ENCODE measurements around the gene PHC2.

The PHC2 gene

DNA sequence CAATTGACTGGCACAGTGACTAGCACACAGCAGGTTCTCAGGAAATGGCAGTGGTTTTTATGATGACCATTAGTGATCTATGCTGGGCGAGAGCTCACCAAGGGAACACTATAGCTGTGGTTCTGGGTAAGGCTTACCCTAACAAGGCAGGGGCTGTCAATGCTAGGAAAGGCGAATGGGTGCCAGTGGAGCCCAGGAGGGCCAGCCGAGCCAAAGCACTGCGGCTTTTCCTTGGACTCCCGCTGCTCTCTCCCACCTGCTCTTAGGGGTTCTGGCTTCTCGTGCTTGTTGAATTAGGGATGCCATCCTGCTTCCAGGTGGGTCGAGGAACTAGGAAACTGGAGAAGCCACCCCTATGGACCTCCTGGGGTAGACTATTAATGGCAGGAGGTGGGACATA, 100.0 kb downstream of the PHC2 start:
- TF ChIP-seq, protein P1, sequence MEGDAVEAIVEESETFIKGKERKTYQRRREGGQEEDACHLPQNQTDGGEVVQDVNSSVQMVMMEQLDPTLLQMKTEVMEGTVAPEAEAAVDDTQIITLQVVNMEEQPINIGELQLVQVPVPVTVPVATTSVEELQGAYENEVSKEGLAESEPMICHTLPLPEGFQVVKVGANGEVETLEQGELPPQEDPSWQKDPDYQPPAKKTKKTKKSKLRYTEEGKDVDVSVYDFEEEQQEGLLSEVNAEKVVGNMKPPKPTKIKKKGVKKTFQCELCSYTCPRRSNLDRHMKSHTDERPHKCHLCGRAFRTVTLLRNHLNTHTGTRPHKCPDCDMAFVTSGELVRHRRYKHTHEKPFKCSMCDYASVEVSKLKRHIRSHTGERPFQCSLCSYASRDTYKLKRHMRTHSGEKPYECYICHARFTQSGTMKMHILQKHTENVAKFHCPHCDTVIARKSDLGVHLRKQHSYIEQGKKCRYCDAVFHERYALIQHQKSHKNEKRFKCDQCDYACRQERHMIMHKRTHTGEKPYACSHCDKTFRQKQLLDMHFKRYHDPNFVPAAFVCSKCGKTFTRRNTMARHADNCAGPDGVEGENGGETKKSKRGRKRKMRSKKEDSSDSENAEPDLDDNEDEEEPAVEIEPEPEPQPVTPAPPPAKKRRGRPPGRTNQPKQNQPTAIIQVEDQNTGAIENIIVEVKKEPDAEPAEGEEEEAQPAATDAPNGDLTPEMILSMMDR (conservative IDR thresholded peaks at IDR 0.05; ENCODE audit: control insufficient read depth, insufficient read depth, low read depth, low read length), result no peak
- no peak for DNase-seq (ENCODE audit: low read depth)
- H3K4me3 ChIP-seq (ENCODE audit: control insufficient read depth, low read depth, low read length), result no peak overlapping the region

DNA sequence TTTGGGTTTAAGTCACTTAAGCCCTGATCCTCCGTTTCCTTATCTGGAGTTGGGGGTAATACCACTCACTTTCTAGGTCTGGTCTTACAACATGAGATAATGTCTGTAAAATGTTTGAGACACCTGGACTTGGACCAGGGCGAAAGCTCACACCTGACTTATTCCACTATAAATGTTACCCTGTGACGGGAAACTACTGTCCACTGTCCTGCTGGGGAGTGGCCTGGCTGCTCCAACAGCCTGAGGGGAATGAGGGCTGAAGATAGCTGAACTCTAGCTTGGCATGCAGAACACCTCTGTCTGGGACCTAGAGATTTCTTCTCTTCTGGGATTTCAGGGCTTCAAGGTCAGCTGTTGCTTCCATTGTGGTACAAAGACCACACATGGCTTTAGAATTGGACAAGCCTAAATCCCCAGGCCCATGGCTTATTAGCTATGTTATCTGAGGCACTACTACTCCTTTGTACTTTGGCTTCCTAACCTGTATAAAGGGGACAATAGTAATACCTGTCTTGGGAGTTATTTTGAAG, 100.5 kb downstream of the PHC2 start:
- TF ChIP-seq, protein P1 (conservative IDR thresholded peaks at IDR 0.05; ENCODE audit: control insufficient read depth, insufficient read depth, low read depth, low read length), result no peak

DNA sequence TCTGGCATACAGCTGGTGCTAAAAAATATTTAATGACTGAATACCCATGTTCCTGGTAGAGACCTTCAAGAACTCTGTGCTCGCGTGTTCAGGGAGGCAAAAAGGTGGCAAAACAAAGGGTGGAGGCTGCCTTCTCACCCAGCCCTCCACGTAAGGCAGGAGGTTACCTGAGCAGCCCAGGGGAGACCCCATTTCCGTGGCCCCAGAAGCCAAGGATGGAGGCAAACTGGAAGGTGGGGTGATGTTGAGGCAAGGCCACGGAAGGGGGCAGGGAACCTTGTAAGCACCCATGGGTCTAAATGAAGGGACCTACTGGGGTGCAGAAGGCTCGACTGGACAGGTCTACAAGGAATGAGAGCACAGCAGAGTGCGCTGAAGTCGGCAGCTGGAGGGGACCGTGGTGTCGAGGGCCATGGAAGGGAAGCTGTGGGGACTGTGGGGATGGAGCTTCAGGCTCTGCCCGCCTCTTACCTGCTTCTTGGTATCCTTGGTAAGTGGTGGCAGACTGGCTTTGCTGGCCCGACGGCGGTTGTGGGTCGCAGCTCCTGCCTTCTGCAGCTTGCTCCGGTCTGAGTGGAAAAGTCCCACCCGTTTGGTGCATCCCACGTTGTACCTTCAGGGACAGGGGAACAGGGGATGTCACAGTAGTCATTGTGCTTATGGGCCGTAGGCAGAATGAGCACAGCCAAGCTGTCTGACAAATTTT, 101.1 kb downstream of the PHC2 start:
- TF ChIP-seq, protein P1 (conservative IDR thresholded peaks at IDR 0.05; ENCODE audit: control insufficient read depth, insufficient read depth, low read depth, low read length), result no peak
- DNase-seq (ENCODE audit: low read depth), result no peak
- H3K4me3 ChIP-seq (ENCODE audit: control insufficient read depth, low read depth, low read length), result no peak overlapping the region

More for the DNA sequence above, 100.5 kb downstream of the PHC2 start:
- no peak for DNase-seq (ENCODE audit: low read depth)
- no peak overlapping the region for H3K4me3 ChIP-seq (ENCODE audit: control insufficient read depth, low read depth, low read length)

DNA sequence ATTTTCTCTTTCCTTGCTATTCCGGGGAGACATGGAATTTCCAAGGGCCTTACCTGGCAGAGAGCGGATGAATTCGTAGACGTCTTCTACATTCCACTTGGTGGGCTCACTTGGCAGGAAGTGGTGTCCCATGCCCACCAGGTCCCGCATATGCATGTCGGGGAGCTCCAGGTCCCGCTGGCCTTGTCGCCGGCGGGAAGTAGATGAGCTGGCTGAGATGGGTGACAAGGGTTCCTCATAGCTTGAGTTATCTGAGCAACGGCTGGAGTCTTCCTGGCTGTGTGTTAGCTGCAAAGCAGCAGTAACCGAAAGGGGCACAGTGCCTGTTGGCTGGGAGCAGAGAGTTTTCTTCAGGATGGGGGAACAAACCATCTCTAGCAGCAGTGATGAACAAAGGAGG, 102.1 kb downstream of the PHC2 start:
- H3K4me3 ChIP-seq (ENCODE audit: control insufficient read depth, low read depth, low read length), result no peak overlapping the region
- TF ChIP-seq, protein P1 (conservative IDR thresholded peaks at IDR 0.05; ENCODE audit: control insufficient read depth, insufficient read depth, low read depth, low read length), result no peak
- DNase-seq (ENCODE audit: low read depth), result no peak

DNA sequence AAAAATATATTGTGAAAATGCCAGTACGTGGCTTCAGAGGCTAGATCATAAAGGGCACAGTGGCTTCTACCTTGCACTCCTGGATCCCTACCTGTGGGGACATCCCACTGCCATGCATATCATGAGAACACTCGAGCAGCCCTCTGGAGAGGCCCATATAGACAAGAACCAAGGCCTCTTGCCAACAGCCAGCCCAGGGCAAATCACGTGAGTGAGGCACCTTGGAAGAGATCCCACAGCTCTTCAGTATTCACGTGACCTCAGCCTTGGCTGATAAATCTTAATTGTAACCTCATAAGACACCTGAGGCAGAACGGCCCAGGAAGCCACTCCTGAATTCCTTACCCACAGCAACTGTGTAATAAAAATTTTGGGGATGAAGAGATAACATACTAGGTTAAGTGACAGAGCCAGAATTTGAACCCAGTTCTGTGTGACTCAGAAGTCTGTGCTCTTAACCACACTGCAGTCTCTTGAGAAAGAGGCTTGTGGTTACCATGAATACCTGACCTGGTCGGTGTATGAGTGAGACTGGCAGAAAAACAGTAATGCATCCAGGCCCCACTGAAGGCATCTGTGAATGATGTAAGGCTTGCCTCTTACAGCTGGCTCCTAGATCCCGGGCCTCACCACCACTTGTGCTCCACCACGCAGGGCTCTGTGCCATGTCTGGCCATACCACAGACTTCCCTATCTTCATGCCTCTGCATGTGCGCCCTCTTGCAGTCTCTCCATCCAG, 103.1 kb downstream of the PHC2 start:
- DNase-seq (ENCODE audit: low read depth), result peak; percentile 99
- no peak overlapping the region for H3K4me3 ChIP-seq (ENCODE audit: control insufficient read depth, low read depth, low read length)

DNA sequence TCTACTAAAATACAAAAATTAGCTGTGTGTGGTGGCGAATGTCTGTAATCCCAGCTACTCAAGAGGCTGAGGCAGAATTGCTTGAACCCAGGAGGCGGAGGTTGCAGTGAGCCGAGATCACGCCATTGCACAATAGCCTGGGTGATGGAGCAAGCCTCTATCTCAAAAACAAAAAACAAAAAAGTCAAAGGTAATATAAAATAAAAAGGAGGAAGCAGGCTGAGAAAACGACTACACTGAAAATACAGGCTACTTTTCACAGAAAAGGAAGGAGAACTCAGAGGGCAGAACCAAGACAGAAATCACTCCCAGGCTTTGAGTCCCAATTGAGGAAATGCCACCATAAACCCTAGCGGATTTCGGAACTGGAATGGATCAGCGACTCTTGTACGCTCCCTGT, 104.1 kb downstream of the PHC2 start:
- TF ChIP-seq, protein P1 (conservative IDR thresholded peaks at IDR 0.05; ENCODE audit: control insufficient read depth, insufficient read depth, low read depth, low read length), result no peak
- no peak for DNase-seq (ENCODE audit: low read depth)
- H3K4me3 ChIP-seq (ENCODE audit: control insufficient read depth, low read depth, low read length), result no peak overlapping the region

More for the DNA sequence above, 103.1 kb downstream of the PHC2 start:
- TF ChIP-seq, protein P1 (conservative IDR thresholded peaks at IDR 0.05; ENCODE audit: control insufficient read depth, insufficient read depth, low read depth, low read length), result peak; percentile 16

Measured in fibroblast of mammary gland (primary cell).